Stomach (tissue), 9 donors: ENCODE results near the gene ANKRD49. TPM values are rescaled to one million over a fixed set of nuclear protein-coding genes. Genes with fewer than 3 reads are reported as not detected.

Experiments used
- DNase-seq, 2 donors: peaks; one replicate each; pipeline versions ENCODE4 v3.0.0 to v3.0.0-alpha.2; 2013 to 2019
- H3K27ac ChIP-seq, 5 donors: fragments of 200-600 bp in 4 of 5; sonication (generic) in 4 of 5; one replicate each; pipeline ENCODE4 v1.5.1; 2013 to 2019; ENCODE audit warnings: mild to moderate bottlenecking in 1 of 5, moderate library complexity in 1 of 5
- H3K27me3 ChIP-seq, 3 donors: fragments of 200-600 bp; sonication (generic); one replicate each; pipeline ENCODE4 v1.5.1; 2017 to 2019; ENCODE audit warnings: mixed run types in 1 of 3
- H3K36me3 ChIP-seq, 4 donors: fragments of 200-600 bp; sonication (generic); 1 replicate in 3 of 4; 2 replicates in 1 of 4; pipeline ENCODE4 v1.5.1; 2016 to 2019
- H3K4me1 ChIP-seq, 4 donors: fragments of 200-600 bp; sonication (generic); one replicate each; pipeline ENCODE4 v1.5.1; 2016 to 2019
- H3K4me3 ChIP-seq, 4 donors: fragments of 200-600 bp; sonication (generic) in 3 of 4; one replicate each; pipeline ENCODE4 v1.5.1; 2016 to 2019; ENCODE audit warnings: mild to moderate bottlenecking in 1 of 4
- H3K9me3 ChIP-seq, 4 donors: fragments of 200-600 bp; sonication (generic); one replicate each; pipeline ENCODE4 v1.5.1; 2016 to 2019
- CTCF ChIP-seq, 7 experiments: fragments of 450-650 bp in 4 of 7; fragments of 200-600 bp in 3 of 7; sonication (generic) in 3 of 7; IDR thresholded peaks; one replicate each; pipeline ENCODE4 v1.5.1; 2016 to 2019; ENCODE audit warnings: antibody characterized with exemption in 7 of 7, control low read depth in 2 of 7, mild to moderate bottlenecking in 1 of 7
- EP300 ChIP-seq: sonication (generic); formaldehyde crosslinking; IDR thresholded peaks from one replicate; pipeline ENCODE4 v1.6.1; 2017; ENCODE audit warnings: antibody characterized with exemption
- POLR2A ChIP-seq, 4 donors: fragments of 450-650 bp; IDR thresholded peaks; one replicate each; pipeline ENCODE4 v1.6.1; 2016; ENCODE audit warnings: antibody characterized with exemption in 4 of 4, control low read depth in 2 of 4, mild to moderate bottlenecking in 1 of 4, moderate library complexity in 1 of 4
- POLR2AphosphoS5 ChIP-seq, 3 donors: sonication (generic); formaldehyde crosslinking; IDR thresholded peaks; one replicate each; pipeline ENCODE4 v1.6.1; 2016; ENCODE audit warnings: antibody characterized with exemption in 3 of 3
- WGBS, 5 donors: extraction: QIAGEN DNeasy Blood & Tissue Kit in 3 of 5; methylation state at CpG; one replicate each; pipeline versions ENCODE4 v1.1.5 to v1.1.7; 2013 to 2018; 5-methylcytosine and 5-hydroxymethylcytosine counted together
- intact Hi-C: fragments of 100-400 bp; cut with DNase I; formaldehyde crosslinking; loops from one replicate; pipeline ENCODE4 v1.15.1; 2023; ENCODE audit warnings: low total_unique reads
- polyA plus RNA-seq, 3 donors: library from polyadenylated mRNA; stranded (reverse); fragments of 200-250 nt; gene quantifications; one replicate each; pipeline ENCODE4 v1.2.3, GENCODE V29; 2013
- total RNA-seq, 5 donors: library from RNA; depleted of rRNA; stranded (reverse); fragments of >200 nt; gene quantifications; one replicate each; pipeline versions ENCODE4 v1.1.0 to v1.2.3, GENCODE V29; 2014 to 2016
- donor health status: healthy with polysubstance abuse.
- donor health status: Bipolar disorder and iron deficiency.
- donor health status: healthy.

The ANKRD49 gene
- total and polyA plus RNA-seq, 8 donors = 0.87 to 77.0 (median 15.8) TPM

GRCh38 chr11:94449029-94449428 is 44.8 kb upstream of the ANKRD49 start:
- H3K9me3 ChIP-seq = no peaks in the 10 kb centered on the region
- TF ChIP-seq POLR2AphosphoS5 (IDR thresholded peaks at IDR 0.05) = no peak
- no peak for TF ChIP-seq EP300
- no peak for TF ChIP-seq CTCF (IDR thresholded peaks at IDR 0.05)
- TF ChIP-seq POLR2A (IDR thresholded peaks at IDR 0.05) = no peak
- H3K36me3 ChIP-seq = peaks cover 19 to 46% (median 40%) of the 10 kb centered on the region in 4 donors
- DNase-seq = no peak
- intact Hi-C loops = no loop called here
- no peaks in the 10 kb centered on the region for H3K27me3 ChIP-seq
- WGBS, 5 donors = 39 to 55% (median 43%) methylated on average over 1 of the region's 1 CpG
- no peak overlapping the region for H3K27ac ChIP-seq
- no peak overlapping the region for H3K4me3 ChIP-seq
- peaks cover 0 to 13% (median 0%) of the 10 kb centered on the region in 4 donors for H3K4me1 ChIP-seq

- H3K36me3 ChIP-seq = peaks cover 15 to 46% (median 38%) of the 10 kb centered on the region in 4 donors
- H3K9me3 ChIP-seq = no peaks in the 10 kb centered on the region
- 36 to 45% (median 41%) methylated on average over 2 of the region's 2 CpGs for WGBS, 5 donors
- H3K27ac ChIP-seq = no peak overlapping the region
- no peaks in the 10 kb centered on the region for H3K27me3 ChIP-seq
- no peak for TF ChIP-seq CTCF (IDR thresholded peaks at IDR 0.05)
- peak in 2 of 3 donors; percentile 7 to 65 for TF ChIP-seq POLR2AphosphoS5 (IDR thresholded peaks at IDR 0.05)
- H3K4me3 ChIP-seq = no peak overlapping the region
- peaks cover 0 to 13% (median 0%) of the 10 kb centered on the region in 4 donors for H3K4me1 ChIP-seq
- DNase-seq = peak in 1 of 2 donors; percentile 9
- intact Hi-C loops = no loop called here
Observed at GRCh38 chr11:94449437-94449836, 44.3 kb upstream of the ANKRD49 start.

GRCh38 chr11:94450048-94450447 is 43.7 kb upstream of the ANKRD49 start:
- no peak for DNase-seq
- WGBS, 5 donors = 57 to 66% (median 58%) methylated on average over 3 of the region's 3 CpGs
- H3K4me1 ChIP-seq = peaks cover 0 to 13% (median 0%) of the 10 kb centered on the region in 4 donors
- no peak overlapping the region for H3K27ac ChIP-seq
- intact Hi-C loops = no loop called here
- TF ChIP-seq POLR2AphosphoS5 (IDR thresholded peaks at IDR 0.05) = no peak
- no peak for TF ChIP-seq EP300
- no peak for TF ChIP-seq POLR2A (IDR thresholded peaks at IDR 0.05)
- TF ChIP-seq CTCF (IDR thresholded peaks at IDR 0.05) = no peak
- H3K36me3 ChIP-seq = peaks cover 9 to 44% (median 36%) of the 10 kb centered on the region in 4 donors
- H3K4me3 ChIP-seq = no peak overlapping the region
- no peaks in the 10 kb centered on the region for H3K9me3 ChIP-seq
- no peaks in the 10 kb centered on the region for H3K27me3 ChIP-seq

- H3K9me3 ChIP-seq = no peaks in the 10 kb centered on the region
- intact Hi-C loops = no loop called here
- WGBS, 5 donors = 94 to 100% (median 97%) methylated on average over 2 of the region's 2 CpGs
- peaks cover 7 to 42% (median 32%) of the 10 kb centered on the region in 4 donors for H3K36me3 ChIP-seq
- TF ChIP-seq EP300 = no peak
- TF ChIP-seq POLR2A (IDR thresholded peaks at IDR 0.05) = no peak
- TF ChIP-seq CTCF (IDR thresholded peaks at IDR 0.05) = no peak
- no peak for TF ChIP-seq POLR2AphosphoS5 (IDR thresholded peaks at IDR 0.05)
- peaks cover 0 to 13% (median 0%) of the 10 kb centered on the region in 4 donors for H3K4me1 ChIP-seq
- H3K27ac ChIP-seq = no peak overlapping the region
- H3K4me3 ChIP-seq = no peak overlapping the region
- H3K27me3 ChIP-seq = no peaks in the 10 kb centered on the region
- DNase-seq = no peak
Observed at GRCh38 chr11:94452988-94453387, 40.8 kb upstream of the ANKRD49 start.
